Smooth muscle cell (in vitro differentiated cells): ENCODE measurements around the gene WDR36. TPM values are rescaled to one million over a fixed set of nuclear protein-coding genes. Genes with fewer than 3 reads are reported as not detected.

Experiments used
- DNase-seq: peaks from one replicate; lab custom pipeline; 2025; ENCODE audit not compliant: unreplicated experiment; lab: John Stamatoyannopoulos, UW
- H2AFZ ChIP-seq: fragments of 200-600 bp; sonication (generic); 2 replicates; pipeline ENCODE4 v1.6.0; 2016; ENCODE audit warnings: antibody characterized with exemption, low read depth, mild to moderate bottlenecking
- H3F3A ChIP-seq: fragments of 200-600 bp; sonication (generic); 2 replicates; pipeline ENCODE4 v1.6.0; 2017; ENCODE audit warnings: antibody characterized with exemption, low read depth
- H3K27ac ChIP-seq: fragments of 200-600 bp; sonication (generic); 2 replicates; pipeline ENCODE4 v1.5.1; 2016; ENCODE audit warnings: low read depth, mild to moderate bottlenecking
- H3K27me3 ChIP-seq: fragments of 200-600 bp; sonication (generic); 2 replicates; pipeline ENCODE4 v1.6.1; 2016; ENCODE audit warnings: low read depth, mild to moderate bottlenecking
- H3K36me3 ChIP-seq: fragments of 200-600 bp; sonication (generic); 2 replicates; pipeline ENCODE4 v1.5.1; 2016; ENCODE audit warnings: low read depth
- H3K4me1 ChIP-seq: fragments of 200-600 bp; sonication (generic); 2 replicates; pipeline ENCODE4 v1.5.1; 2016; ENCODE audit warnings: low read depth
- H3K4me2 ChIP-seq: fragments of 200-600 bp; sonication (generic); 2 replicates; pipeline ENCODE4 v1.6.0; 2016; ENCODE audit warnings: mild to moderate bottlenecking
- H3K4me3 ChIP-seq: fragments of 200-600 bp; sonication (generic); 2 replicates; pipeline ENCODE4 v1.5.1; 2016; ENCODE audit warnings: mild to moderate bottlenecking
- H3K79me2 ChIP-seq: fragments of 200-600 bp; sonication (generic); 2 replicates; pipeline ENCODE4 v1.6.0; 2016; ENCODE audit warnings: low read depth, mild to moderate bottlenecking
- H3K9ac ChIP-seq: fragments of 200-600 bp; sonication (generic); 2 replicates; pipeline ENCODE4 v1.6.0; 2016; ENCODE audit warnings: low read depth
- H3K9me3 ChIP-seq: fragments of 200-600 bp; sonication (generic); replicated peaks from 2 replicates; pipeline ENCODE4 v1.5.1; 2016; ENCODE audit warnings: low read depth
- H4K20me1 ChIP-seq: fragments of 200-600 bp; sonication (generic); 2 replicates; pipeline ENCODE4 v1.6.0; 2016; ENCODE audit warnings: low read depth
- CTCF ChIP-seq: fragments of 200-600 bp; sonication (generic); IDR thresholded peaks from 2 replicates; pipeline ENCODE4 v1.5.1; 2017; ENCODE audit warnings: borderline replicate concordance, mild to moderate bottlenecking, antibody characterized with exemption; ENCODE audit not compliant: insufficient read depth, poor library complexity, severe bottlenecking
- WGBS: methylation state at CpG from one replicate; pipeline ENCODE4 v1.1.7; 2016; ENCODE audit warnings: low lambda C conversion rate; 5-methylcytosine and 5-hydroxymethylcytosine counted together
- polyA plus RNA-seq: library from polyadenylated mRNA; unstranded; fragments of >200 nt; fragmentation: Nextera tagmentation; extraction: Ambion mirVana; gene quantifications from 2 replicates; pipeline ENCODE4 v1.2.1, GENCODE V29; 2016
- total RNA-seq: library from RNA; depleted of rRNA; stranded (reverse); fragments of >200 nt; gene quantifications from 2 replicates; pipeline ENCODE4 v1.2.3, GENCODE V29; 2014

The WDR36 gene
- total and polyA plus RNA-seq, 2 experiments from 2014 or later: 10.8 to 45.3 TPM

DNA sequence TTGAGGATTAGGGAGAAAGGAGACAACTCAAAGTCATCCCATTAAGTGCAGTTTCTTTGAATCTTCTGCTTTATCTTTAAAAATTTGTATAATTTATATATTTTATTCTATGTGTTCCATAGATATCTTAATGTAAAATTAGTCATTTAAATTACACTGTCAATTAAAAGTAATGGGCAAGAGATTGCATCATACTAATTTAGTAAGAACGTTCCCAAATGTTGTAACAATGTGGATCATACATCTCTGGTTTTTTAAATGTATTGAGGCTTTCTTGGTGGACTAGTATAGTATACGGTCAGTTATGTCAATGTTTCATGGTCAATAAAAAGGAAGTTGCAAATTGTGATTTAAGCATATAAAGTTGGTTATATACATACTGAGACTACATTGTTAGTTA, 14.5 kb upstream of the WDR36 start:
- no peak overlapping the region for H3K4me3 ChIP-seq
- no peaks in the 10 kb centered on the region for H3K9me3 ChIP-seq
- H3K36me3 ChIP-seq: no peaks in the 10 kb centered on the region
- peaks cover 22% of the 10 kb centered on the region for H3K27me3 ChIP-seq
- no peak overlapping the region for H3K27ac ChIP-seq
- no peak overlapping the region for H3K9ac ChIP-seq
- H3K79me2 ChIP-seq: no peaks in the 10 kb centered on the region
- peaks cover 7% of the 10 kb centered on the region for H3K4me1 ChIP-seq
- WGBS: 83% methylated on average over 2 of the region's 2 CpGs
- no peak overlapping the region for H3K4me2 ChIP-seq
- TF ChIP-seq CTCF: no peak
- peaks cover 2% of the 10 kb centered on the region for H3F3A ChIP-seq
- H4K20me1 ChIP-seq: no peaks in the 10 kb centered on the region
- DNase-seq: no peak
- no peak overlapping the region for H2AFZ ChIP-seq

- Histone ChIP-seq H3K4me1 (no peaks in the 10 kb centered on the region), H3K4me3 (no peak overlapping the region), H3K27ac (no peak overlapping the region), H3F3A (no peaks in the 10 kb centered on the region), H3K79me2 (no peaks in the 10 kb centered on the region), H3K27me3 (peaks cover 7% of the 10 kb centered on the region), H3K36me3 (no peaks in the 10 kb centered on the region), H2AFZ (no peak overlapping the region), H3K4me2 (no peak overlapping the region), H3K9me3 (no peaks in the 10 kb centered on the region), H4K20me1 (no peaks in the 10 kb centered on the region), H3K9ac (no peak overlapping the region)
- TF ChIP-seq CTCF: no peak
- no peak for DNase-seq
- 90% methylated on average over 1 of the region's 1 CpG for WGBS
Observed at GRCh38 chr5:111079846-111080245, 12.3 kb upstream of the WDR36 start.

- WGBS: 90% methylated on average over 7 of the region's 7 CpGs
- H2AFZ ChIP-seq: no peak overlapping the region
- no peak overlapping the region for H3K4me3 ChIP-seq
- no peaks in the 10 kb centered on the region for H3K79me2 ChIP-seq
- H3K27ac ChIP-seq: no peak overlapping the region
- H3K4me1 ChIP-seq: no peaks in the 10 kb centered on the region
- no peaks in the 10 kb centered on the region for H3K36me3 ChIP-seq
- no peaks in the 10 kb centered on the region for H3F3A ChIP-seq
- H3K4me2 ChIP-seq: no peak overlapping the region
- H3K9ac ChIP-seq: no peak overlapping the region
- DNase-seq: no peak
- no peaks in the 10 kb centered on the region for H4K20me1 ChIP-seq
- no peak for TF ChIP-seq CTCF
- no peaks in the 10 kb centered on the region for H3K9me3 ChIP-seq
- H3K27me3 ChIP-seq: peaks cover 7% of the 10 kb centered on the region
Observed at GRCh38 chr5:111083323-111083722, 8.8 kb upstream of the WDR36 start.

DNA sequence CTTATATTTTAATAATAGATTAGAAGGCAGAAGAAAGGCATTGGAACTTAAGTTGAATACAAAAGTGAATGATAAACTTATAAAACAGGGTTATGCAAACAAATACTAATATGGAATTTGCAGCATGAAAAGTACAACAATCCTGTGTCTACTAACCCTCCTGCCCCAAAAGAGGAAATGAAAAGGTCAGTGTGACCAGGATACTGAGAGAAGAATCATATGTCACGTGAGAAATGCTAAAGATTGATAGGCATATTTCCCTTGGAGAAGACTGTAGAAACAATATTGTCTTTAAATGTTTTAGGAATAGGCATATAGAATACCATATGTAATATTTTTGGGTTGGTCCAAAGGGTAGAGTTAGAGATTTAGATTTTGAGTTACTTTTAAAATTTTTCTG, 3.8 kb downstream of the WDR36 start:
- peaks cover 37% of the 10 kb centered on the region for H3K79me2 ChIP-seq
- no peak overlapping the region for H3K9ac ChIP-seq
- H2AFZ ChIP-seq: no peak overlapping the region
- no peak overlapping the region for H3K4me2 ChIP-seq
- DNase-seq: no peak
- WGBS: 100% methylated on average over 1 of the region's 1 CpG
- H4K20me1 ChIP-seq: peaks cover 15% of the 10 kb centered on the region
- H3K36me3 ChIP-seq: peaks cover 8% of the 10 kb centered on the region
- no peak for TF ChIP-seq CTCF
- H3F3A ChIP-seq: no peaks in the 10 kb centered on the region
- H3K4me1 ChIP-seq: peaks cover 13% of the 10 kb centered on the region
- no peaks in the 10 kb centered on the region for H3K9me3 ChIP-seq
- no peaks in the 10 kb centered on the region for H3K27me3 ChIP-seq
- H3K27ac ChIP-seq: no peak overlapping the region
- H3K4me3 ChIP-seq: no peak overlapping the region
